HG03108 (cell line): ENCODE data around the gene GLOD4.

ENCODE experiments used
- ATAC-seq: cut with Tn5 transposase; IDR thresholded peaks from one replicate; pipeline ENCODE4 v1.9.1; 2021; ENCODE audit warnings: moderate library complexity; ENCODE audit not compliant: unreplicated experiment

GLOD4 gene

DNA sequence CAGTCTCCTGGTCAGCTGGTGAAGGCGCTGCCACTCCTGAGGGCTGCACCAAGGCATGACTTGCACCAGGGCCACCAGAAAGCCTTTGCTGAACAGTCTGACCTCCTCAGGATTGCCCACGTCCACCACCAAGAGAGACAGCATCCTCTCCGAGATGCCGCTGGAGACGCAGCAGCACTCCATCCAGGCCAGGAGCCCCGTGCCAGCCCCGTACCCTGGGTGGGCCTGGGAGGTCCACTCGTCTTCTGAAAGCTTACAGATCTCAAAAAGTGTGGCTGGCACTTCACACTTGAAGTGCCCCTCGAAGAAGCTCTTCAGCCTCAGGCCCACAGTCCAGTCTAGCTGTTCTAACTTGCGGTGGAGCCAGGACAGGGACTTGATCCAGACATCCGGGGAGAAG lies 36.7 kb downstream of the GLOD4 start:
- ATAC-seq, result no peak

DNA sequence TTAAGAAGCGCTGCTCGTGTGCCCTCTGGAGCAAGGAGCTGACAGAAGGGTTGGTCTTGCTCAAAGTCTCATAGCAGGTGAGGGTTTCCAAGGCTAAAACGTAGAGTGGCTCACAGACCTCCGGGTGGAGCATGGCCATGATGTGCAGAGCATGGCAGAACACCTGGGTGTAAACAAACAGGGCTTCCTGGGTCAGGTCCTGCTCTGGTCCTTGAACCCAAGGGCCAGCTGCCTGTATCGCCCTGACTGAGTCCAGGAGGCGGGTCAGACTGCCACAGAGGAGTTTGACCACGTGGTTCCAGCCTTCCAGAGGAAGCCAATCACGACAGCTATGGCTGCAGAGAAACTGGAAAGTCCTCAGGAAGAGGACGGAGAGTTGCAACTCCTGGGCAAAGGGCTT lies 37.1 kb downstream of the GLOD4 start:
- ATAC-seq, result no peak

DNA sequence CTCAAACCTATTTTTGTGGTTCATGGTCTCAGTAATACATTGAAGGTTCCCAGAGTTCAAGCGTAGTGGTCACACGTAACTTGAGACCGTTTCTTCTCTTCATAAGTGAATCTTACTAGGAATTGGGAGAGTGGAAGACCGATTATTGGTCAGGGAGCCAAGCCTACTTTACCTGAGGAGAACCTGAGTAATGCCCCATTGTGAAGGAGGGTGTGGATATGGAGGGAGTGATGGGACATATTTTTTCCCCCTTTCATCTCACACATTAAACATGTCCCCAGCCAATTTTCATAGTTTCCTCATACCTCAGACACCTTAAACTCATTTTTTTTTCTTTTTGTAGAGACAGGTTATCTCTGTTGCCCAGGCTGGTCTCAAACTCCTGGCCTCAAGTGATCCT lies 38.9 kb downstream of the GLOD4 start:
- no peak for ATAC-seq

DNA sequence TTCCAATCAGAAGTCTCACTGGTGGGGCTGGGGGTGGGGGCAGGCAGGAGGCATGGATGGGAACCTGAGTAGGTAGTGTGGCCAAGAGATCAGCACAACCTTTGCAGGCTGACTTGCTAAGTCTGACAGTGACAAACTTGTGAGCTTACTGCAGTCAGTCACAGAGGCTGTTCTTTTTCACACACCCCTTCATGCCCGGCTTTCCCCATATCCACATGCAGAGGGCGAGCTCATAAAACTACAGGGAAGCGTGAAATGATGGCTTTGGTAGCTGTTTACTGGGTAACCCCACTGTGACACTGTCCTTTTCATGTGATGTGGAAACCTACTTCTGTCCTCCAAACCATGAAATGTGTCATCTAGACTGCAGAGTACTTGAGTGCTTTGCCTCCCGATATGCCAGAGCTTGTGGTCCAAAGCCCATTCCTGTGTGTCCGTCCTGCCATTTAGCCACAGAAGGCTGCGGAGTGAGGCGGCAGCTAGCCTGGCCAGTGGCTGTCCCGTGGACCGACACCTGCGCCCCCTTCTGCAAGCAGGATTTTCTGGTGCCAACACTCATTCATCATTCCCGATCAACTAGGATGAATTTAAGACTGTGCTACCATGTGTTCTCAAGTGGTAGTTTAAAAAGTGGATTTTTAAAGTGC lies 39.8 kb downstream of the GLOD4 start:
- ATAC-seq, result no peak

DNA sequence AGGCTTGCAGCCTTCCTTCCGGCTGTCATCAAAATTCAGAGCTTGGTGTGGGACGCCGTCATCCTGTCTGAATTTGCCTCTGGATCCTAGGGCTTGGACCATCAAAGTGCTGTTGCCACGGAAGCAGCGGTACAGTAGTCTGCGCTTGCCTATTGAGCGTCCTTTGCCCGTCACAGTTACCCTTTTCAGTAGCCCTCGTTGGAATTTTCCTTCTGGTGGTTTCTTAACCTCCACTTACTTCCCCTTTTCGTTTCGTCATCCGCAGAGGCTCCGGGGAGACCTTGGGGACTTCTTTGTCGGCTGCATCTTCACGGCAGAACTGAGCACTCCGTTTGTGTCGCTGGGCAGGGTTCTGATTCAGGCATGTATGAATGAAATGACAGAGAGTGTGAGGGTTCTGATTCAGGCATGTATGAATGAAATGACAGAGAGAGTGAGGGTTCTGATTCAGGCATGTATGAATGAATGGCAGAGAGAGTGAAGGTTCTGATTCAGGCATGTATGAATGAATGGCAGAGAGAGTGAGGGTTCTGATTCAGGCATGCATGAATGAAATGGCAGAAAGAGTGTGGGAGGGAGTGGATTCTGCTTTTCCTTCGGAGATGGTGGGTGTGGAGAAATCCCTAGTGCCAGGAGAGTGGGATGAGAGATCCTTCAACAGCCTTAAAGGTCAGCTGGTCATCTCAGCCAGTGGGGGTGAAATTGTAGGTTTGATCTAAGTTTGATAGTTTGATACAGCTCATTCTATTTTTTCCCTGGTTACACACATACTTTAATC lies 41.7 kb downstream of the GLOD4 start:
- peak; percentile 57 for ATAC-seq

DNA sequence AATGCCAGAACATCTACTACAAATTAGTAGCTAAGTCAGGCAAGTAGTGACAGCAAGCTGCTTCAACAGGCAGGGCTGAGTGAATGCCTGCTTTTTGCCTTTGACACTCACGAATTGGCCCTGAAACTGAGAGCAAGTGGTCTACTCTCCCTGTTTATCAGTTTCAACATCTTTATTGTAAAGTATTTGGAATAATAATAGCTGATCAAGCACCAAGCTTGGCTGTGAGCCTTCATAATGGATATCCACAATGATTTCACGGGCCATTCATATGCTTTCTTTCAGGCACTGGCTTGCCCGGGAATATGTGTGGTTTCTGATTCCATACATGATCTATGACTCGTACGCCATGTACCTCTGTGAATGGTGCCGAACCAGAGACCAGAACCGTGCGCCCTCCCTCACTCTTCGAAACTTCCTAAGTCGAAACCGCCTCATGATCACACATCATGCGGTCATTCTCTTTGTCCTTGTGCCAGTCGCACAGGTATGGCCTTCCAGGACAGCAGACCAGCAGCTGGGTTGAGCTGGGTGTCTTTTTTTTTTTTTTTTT lies 44.4 kb downstream of the GLOD4 start:
- no peak for ATAC-seq

DNA sequence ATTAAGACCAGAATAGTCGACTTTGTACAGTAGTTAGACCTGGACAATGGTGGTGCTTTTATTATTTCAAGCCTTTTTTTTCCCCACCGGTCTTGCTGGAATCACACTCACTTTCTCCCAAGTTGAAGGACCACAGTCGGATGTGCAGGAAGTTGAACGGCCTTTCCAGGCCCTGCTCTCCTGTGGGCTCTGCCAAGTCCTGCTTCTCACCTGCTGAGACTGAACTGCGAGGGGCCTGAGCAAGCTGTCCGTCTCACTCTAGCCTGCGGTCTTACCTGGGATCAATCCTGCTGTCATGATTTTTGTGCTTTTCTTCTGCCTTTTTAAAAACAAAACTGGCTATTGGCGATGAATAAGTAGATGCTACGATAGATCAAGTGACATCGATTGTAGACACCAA lies 48.3 kb downstream of the GLOD4 start:
- no peak for ATAC-seq

DNA sequence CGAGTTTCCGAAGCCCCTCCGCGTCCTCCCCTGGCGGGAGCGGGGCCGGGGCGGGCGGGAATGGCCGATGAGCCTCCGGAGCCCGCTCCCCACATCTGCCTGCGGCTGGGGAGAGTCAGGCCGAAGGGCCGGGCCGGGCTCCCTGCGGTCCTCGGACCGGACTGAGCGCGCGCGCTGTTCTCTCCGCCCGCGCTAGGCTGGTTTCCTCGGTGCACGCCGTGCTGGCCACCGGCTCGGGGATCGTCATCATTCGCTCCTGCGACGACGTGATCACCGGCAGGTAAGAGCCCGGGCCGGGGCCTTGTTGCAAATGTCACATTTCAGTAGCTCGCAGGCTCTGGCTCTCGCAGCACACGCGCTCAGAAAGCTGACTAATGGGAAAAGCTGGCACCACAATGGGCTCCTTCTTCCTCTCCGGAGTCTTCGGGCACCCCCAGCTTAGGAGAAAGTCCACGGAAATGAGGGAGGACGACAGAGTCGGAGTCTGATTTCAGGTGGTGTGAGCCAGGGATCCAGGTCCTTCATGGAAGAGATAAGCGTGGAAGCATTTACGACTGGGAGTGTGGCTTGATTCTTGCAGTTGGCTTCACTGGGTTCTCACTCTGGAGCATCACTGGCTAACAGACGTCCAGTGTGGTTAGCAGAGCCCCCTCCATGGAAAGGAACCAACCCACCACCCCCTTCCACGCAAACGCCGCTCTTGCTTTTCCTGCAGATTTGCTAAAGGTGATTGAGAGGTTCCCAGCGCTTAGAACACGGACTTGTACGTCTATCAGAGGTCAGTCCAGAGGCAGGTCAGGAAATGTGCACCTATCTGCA lies 49.0 kb downstream of the GLOD4 start:
- ATAC-seq, result peak; percentile 35

DNA sequence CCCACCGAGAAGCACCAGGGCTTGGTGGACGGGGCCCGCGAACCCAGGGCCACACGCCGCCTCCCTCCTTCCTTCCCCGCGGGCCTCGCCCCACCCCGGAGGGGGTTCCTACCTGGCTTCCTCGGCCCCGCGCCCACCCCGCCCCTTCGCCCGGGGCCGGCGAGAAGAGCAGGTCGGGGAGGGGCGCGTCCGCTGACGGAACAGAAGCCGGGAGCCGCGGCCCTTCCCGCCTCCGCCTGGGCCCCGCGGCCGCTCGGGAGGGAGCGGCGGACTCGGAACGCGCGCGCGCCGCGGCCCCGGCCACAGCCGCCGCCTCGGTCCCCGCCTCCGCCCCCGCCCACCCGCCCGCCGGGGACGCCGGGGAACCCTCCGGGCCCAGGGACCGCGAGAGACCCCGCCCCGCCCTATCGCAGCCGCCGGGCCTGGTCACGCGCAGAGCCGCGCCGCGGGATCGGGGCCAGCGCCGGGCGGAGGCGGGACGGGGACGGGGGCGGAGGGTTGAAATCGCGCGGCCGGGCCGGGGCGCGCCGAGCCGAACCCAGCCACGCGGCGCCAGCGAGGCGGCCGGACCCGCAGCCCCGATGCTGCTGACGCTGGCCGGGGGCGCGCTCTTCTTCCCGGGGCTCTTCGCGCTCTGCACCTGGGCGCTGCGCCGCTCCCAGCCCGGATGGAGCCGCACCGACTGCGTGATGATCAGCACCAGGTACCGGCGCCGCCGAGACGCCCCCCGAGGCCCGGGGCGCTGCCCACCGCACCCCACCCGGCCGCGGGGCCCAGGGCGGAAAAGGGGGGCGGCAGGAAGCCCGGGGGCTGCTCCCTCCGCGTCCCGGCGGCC lies 49.8 kb downstream of the GLOD4 start, which contains the start of gene TLCD3A:
Gene TLCD3A (plus strand): TSS at position 530 of the 835 bp plus-strand sequence. CDS start 52 bp downstream, at position 582.
- peak; percentile 41 for ATAC-seq

DNA sequence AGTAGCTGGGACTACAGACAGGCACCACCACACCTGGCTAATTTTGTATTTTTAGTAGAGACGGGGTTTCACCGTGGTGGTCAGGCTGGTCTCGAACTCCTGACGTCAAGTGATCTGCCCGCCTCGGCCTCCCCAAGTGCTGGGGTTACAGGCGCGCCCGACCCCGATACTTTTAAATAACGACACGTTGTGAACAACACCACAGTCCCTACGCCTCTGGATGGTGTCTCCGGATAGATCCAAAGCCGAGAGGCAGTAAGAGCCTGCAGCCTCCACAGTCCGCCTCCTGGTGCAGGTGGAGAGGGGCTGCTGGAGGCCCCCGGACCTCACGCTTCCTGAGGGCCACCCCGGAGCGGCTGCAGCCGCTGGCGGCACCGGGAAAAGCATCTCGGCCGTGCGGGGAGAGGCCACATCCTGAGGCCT lies 50.4 kb downstream of the GLOD4 start:
- peak; percentile 15 for ATAC-seq

DNA sequence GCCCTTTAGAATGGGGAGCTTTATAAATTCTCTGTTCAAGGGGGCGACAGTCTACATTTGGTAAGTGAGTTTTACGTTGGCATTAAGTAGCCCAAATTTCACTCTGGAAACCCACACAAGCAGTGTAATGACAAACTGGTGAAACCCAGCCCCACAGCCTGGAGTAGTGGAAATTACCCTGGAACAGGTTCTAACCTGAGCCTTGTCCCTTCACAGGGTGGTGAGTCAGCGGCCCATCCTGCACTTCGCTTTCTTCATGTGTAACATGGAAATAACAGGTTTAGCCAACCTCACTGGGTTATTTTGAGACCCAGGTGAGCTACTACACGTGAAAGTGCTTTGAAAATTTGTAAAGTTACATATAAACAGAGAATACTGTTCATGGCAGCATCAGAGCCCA lies 53.2 kb downstream of the GLOD4 start:
- ATAC-seq, result no peak

DNA sequence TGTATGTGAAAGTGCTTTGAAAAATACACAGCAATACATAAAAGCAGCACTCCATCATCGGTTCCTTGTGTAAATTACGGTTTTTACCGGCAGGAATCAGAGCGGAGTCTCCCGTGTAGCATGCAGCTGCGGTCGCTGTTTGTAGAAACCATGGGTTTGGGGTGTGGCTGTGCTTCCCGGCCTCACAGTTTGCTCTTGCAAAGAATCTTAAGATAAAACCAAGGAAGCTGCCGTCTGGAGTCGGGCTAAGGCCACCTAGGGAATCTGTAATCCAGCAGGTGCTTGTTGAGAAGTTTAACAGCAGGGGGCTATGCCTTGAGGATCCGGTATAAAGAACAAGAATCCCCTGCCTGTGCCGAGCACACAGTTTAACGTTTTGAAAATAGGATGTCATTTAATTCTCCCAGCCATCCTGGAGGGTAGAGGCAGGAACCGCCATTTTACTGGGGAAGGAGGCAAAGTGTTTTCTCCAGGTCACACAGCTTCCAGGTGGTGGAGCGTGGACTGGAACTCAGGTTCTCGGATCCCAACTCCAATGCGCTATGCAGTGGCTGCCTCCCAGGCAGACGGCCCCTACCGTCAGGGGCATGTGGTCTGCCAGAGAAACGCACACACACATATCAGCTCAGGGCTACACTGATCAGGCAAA lies 55.7 kb downstream of the GLOD4 start:
- no peak for ATAC-seq

DNA sequence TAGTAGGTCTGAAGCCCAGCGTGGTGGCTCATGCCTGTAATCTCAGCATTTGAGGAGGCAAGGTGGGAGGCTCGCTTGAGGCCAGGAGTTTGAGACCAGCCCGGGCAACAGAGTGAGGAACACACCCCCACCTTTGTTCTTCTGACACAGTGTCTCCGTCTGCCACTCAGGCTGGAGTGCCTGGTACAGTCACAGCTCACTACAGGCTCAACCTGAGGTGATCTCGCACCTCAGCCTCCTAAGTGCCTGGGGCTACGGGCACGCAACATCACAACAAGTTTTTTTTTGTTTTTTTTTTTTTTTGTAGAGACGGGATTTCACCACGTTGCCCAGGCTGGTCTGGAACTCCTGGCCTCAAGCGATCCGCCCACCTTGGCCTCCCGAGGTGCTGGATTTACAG lies 56.3 kb downstream of the GLOD4 start:
- no peak for ATAC-seq

DNA sequence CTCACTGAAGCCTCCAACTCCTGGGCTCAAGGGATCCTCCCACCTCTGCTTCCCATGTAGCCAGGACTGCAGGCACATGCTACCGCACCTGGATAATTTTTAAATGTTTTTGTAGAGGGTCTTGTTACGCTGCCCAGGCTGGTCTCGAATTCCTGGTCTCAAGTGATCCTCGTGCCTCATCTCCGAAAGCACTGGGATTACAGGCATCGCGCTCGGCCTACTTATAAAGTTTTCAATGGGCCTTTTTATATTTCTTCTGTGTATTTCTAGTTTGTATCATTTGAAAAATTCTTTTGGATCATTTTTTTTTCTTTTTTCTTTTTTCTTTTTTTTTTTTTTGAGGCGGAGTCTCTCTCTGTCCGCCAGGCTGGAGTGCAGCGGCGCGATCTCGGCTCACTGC lies 57.0 kb downstream of the GLOD4 start:
- no peak for ATAC-seq

DNA sequence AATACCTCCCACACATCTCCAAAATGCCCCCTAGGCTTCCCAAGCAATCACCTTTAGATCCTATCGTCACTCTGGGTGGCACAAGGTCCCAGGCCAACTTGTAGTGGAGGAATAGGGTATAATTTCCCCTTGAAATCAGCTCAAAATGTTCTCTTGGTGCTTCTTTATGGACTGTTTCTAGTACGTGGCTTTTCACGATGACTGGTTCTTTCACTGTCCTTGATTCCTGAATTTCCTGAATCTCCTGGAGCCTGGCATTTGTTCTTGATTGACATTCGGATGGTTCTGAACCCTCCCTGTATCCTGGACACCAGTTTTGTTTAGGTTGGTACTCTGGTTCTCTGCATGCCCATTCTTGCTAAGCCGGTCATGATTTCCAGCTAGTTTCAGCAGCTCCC lies 60.5 kb downstream of the GLOD4 start:
- ATAC-seq, result no peak

DNA sequence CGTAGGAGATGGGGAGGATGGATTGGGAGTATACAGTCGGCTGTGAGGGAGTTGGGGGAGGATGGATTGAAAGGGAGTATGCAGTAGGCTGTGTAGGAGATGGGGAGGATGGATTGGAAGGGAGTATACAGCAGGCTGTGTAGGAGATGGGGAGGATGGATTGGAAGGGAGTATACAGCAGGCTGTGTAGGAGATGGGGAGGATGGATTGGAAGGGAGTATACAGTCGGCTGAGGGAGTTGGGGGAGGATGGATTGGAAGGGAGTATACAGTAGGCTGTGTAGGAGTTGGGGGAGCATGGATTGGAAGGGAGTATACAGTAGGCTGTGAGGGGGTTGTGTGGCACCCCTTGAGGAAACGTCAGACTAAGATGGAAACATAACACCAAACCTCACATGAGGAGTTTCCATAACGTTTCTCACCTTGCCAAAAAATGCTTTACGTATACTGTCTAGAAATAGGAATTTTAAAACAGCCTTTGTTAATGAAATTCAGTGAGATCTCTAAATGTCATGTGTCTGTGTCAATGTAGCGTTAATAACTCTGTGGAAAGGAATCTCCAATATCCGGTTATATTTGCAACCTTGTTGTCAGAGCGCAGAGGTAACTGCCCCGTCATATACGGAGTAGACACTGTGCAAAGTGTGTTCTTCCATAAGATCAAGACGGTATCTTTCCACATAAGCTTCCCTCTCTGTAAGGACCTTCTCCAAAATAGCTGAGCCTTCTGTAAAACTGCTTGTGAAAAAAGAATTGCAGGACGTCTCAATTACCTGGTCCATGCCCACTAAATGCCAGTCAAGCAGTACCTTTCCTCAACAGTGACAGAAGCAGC lies 61.2 kb downstream of the GLOD4 start:
- no peak for ATAC-seq

DNA sequence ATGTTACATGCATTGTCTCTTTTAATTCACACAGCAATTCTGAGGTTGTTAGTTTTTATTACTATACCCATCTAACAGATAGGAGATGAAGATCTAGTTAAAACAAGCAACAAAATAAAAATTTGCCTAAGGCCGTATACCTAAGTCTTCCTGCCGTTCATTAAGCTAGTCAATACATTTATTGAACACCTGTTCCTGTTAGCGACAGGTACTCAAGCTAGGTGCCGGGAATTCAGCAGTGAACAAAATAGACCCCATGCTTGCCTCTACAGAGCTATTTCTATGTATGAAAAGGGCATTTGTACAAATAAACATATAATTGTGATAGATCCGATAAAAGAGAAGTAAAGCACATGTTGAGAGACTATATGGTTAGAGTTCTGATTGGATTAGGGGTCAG lies 64.0 kb downstream of the GLOD4 start:
- no peak for ATAC-seq
